AG09309 (cell line): Measurements from ENCODE around the gene SCLT1.

Source experiments
- DNase-seq: peaks from one replicate; pipeline ENCODE4 v3.0.0-alpha.2; 2010; ENCODE audit warnings: low read depth
- H3K4me3 ChIP-seq: 2 replicates; pipeline ENCODE4 v1.5.1; 2011; ENCODE audit warnings: mild to moderate bottlenecking, low read depth, low read length, moderate library complexity; ENCODE audit not compliant: control insufficient read depth
- TF ChIP-seq, protein P1 (sequence below): IDR thresholded peaks from 2 replicates; pipeline ENCODE4 v1.5.1; 2011; ENCODE audit warnings: mild to moderate bottlenecking, low read depth, low read length, inconsistent platforms; ENCODE audit not compliant: insufficient read depth, control insufficient read depth; ENCODE audit errors: missing control alignments

The SCLT1 gene

DNA sequence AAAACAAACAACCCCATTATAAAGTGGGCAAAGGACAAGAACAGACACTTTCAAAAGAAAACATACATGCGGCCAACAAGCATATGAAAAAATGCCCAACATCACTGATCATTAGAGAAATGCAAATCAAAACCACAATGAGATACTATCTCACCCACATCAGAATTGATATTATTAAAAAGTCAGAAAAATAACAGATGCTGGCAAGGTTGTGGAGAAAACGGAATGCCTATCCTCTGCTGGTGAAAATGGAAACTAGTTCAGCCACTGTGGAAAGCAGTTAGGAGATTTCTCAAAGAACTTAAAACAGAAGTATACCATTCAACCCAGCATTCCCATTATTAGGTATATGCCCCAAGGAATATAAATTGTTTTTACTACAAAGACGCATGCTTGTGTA, 171.4 kb downstream of the SCLT1 start:
- no peak for DNase-seq
- no peak overlapping the region for H3K4me3 ChIP-seq
- TF ChIP-seq, protein P1, sequence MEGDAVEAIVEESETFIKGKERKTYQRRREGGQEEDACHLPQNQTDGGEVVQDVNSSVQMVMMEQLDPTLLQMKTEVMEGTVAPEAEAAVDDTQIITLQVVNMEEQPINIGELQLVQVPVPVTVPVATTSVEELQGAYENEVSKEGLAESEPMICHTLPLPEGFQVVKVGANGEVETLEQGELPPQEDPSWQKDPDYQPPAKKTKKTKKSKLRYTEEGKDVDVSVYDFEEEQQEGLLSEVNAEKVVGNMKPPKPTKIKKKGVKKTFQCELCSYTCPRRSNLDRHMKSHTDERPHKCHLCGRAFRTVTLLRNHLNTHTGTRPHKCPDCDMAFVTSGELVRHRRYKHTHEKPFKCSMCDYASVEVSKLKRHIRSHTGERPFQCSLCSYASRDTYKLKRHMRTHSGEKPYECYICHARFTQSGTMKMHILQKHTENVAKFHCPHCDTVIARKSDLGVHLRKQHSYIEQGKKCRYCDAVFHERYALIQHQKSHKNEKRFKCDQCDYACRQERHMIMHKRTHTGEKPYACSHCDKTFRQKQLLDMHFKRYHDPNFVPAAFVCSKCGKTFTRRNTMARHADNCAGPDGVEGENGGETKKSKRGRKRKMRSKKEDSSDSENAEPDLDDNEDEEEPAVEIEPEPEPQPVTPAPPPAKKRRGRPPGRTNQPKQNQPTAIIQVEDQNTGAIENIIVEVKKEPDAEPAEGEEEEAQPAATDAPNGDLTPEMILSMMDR = no peak

- no peak for DNase-seq
- TF ChIP-seq, protein P1 = no peak
- H3K4me3 ChIP-seq = no peak overlapping the region
These were observed 175.6 kb downstream of the SCLT1 start for GRCh38 chr4:128917781-128918180.

DNA sequence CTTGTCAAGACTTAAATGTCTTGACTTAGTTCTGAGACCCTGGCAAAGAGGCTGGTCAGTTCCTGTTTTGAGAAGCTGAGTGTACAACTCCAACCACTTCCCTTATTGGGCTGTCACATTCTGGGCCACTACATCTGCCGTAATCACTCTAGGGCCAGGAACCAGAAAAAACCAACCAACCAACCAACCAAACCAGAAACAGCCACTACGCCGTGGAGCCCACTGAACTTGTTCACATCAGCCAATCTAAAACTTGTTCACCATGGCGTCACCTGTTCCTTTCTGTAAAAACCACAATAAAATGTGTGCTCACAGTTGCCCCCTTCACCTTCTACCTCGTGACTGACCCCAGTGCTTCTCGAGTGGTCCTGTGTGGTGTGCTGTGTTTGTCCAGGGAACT, 176.5 kb downstream of the SCLT1 start:
- TF ChIP-seq, protein P1 = no peak
- no peak overlapping the region for H3K4me3 ChIP-seq
- DNase-seq = no peak

DNA sequence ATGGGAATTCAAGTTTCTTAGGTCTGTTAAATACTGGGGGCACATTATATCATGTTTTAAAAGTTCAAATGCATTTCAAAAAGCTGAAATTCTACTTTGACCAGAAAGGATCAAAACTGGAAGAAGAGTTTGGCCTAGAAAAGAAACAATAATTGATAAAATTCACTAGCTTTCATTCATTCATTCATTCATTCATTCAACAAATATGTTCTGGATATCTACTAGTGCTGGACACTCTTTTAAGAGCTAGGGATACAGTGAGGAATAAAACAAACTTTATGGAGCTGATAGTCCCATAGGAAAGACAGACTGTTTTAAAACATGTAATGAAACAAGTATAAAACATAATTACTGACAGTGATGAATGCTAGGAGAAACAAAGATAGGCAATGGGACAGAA, 177.8 kb downstream of the SCLT1 start:
- no peak overlapping the region for H3K4me3 ChIP-seq
- no peak for DNase-seq
- TF ChIP-seq, protein P1 = no peak

GRCh38 chr4:128913228-128913627, 180.1 kb downstream of the SCLT1 start:
- H3K4me3 ChIP-seq = no peak overlapping the region
- no peak for DNase-seq
- TF ChIP-seq, protein P1 = no peak

GRCh38 chr4:128908735-128909134, 184.6 kb downstream of the SCLT1 start:
- DNase-seq = no peak
- no peak overlapping the region for H3K4me3 ChIP-seq
- TF ChIP-seq, protein P1 = no peak

DNA sequence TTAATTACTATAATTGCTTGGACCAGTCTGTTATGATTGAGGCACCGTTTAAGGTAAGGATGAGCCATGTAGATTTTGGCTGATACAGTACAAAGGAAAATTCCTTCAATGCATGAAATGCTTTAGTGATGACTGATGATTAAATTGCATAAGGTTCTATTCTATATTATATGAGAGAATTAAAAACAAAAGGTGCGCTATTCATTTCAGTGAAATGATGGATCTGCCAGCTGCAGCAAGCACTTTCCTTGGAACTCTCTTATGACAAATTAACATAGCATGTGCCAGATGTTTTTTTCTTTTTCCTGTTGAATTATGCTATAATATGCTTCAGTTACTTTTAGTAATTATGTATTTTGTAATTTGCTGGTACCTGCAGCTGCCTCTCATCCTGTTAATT, 185.4 kb downstream of the SCLT1 start:
- TF ChIP-seq, protein P1 = no peak
- no peak for DNase-seq
- H3K4me3 ChIP-seq = no peak overlapping the region
